ENCODE measurements around the gene THAP4. TPM values are rescaled to one million over a fixed set of nuclear protein-coding genes. Genes with fewer than 3 reads are reported as not detected.

The THAP4 gene
- total RNA-seq, 1 donor from 2014 or later: 54.8 TPM

DNA sequence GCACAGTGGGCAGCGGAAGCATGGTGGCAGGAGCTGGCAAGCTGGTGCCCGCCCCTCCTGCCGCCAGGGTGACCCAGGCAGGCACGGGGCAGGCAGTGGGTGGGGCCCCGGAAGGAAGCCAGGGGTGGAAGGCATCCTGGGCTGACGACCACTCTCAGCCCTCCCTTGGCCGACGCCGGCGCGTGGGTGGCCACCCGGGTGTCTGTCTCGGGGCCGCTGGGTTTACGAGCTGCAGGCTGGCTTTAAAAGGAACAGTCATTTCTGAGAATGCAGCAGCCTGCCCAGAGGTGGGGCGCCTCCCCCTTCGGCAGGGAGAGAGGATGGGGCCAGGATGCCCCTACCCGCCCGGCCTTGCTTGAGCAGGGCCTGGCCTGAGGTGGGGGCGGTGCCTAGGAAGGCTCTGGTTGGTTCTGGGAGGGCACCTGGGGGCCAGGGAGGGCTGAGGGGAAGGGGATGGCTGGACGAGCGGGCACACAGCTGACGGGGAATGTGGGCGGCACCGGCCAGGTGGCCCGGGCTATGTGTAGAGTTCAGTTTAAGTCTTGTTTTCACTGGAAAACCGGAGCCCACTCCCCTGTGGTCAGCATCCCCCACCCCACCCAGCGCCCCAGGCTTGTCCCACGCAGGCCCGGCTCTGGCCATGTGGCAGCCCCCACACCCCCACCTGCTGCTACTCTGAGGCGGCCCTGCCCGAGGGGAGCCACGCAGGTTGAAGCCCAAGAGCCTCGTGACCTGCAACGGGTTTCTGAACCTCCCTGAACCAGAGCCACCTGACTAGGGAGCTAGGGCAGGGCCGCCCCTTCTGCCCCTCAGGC is 72.2 kb downstream of the THAP4 start:
- Histone ChIP-seq H3K4me3 (ENCODE audit: low read depth, low read length) (no peak overlapping the region), H3K27me3 (ENCODE audit: control insufficient read depth, insufficient read depth, low read length) (no peaks in the 10 kb centered on the region), H3K36me3 (ENCODE audit: control insufficient read depth, insufficient read depth, low read length) (peaks cover 26% of the 10 kb centered on the region)
- FAIRE-seq: no peak
- TF ChIP-seq, protein P1, sequence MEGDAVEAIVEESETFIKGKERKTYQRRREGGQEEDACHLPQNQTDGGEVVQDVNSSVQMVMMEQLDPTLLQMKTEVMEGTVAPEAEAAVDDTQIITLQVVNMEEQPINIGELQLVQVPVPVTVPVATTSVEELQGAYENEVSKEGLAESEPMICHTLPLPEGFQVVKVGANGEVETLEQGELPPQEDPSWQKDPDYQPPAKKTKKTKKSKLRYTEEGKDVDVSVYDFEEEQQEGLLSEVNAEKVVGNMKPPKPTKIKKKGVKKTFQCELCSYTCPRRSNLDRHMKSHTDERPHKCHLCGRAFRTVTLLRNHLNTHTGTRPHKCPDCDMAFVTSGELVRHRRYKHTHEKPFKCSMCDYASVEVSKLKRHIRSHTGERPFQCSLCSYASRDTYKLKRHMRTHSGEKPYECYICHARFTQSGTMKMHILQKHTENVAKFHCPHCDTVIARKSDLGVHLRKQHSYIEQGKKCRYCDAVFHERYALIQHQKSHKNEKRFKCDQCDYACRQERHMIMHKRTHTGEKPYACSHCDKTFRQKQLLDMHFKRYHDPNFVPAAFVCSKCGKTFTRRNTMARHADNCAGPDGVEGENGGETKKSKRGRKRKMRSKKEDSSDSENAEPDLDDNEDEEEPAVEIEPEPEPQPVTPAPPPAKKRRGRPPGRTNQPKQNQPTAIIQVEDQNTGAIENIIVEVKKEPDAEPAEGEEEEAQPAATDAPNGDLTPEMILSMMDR (IDR thresholded peaks at IDR 0.05; ENCODE audit: insufficient read depth, low read length, severe bottlenecking): no peak
- DNase-seq (ENCODE audit: low read depth): no peak

DNA sequence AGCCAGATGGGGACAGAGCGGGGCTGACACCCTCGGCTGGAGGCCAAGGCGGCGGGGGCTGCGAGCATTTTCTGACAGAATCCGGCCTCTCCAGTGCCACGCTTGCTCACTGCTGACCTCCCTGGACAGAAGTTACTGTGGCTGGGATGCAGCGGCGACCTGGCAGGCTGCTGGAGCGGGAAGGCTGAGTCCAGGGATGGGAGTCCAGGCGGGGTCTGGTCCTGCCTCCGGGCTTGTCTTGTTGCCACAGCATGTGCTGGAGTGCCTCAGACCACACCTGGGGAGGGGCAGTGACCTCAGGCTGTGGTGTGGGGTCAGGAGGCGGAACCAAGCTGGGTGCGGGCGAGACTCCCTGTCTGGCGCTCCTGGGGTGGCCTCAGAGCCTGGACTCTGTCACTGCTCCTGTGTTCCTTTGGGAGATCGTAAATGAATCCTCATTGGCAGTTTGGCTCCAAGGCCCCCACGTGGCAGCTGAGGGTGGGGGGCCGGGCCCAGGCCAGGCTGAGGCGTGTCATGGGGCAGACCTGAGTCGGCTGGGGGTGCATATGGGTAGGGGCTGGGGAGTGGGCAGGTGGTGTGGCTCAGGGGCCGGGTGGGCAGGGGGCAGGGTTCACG is 72.9 kb downstream of the THAP4 start:
- FAIRE-seq (no peak), DNase-seq (ENCODE audit: low read depth) (no peak)
- Histone ChIP-seq H3K27me3 (ENCODE audit: control insufficient read depth, insufficient read depth, low read length) (no peaks in the 10 kb centered on the region), H3K36me3 (ENCODE audit: control insufficient read depth, insufficient read depth, low read length) (peaks cover 25% of the 10 kb centered on the region), H3K4me3 (ENCODE audit: low read depth, low read length) (no peak overlapping the region)
- TF ChIP-seq, protein P1 (IDR thresholded peaks at IDR 0.05; ENCODE audit: insufficient read depth, low read length, severe bottlenecking): no peak

DNA sequence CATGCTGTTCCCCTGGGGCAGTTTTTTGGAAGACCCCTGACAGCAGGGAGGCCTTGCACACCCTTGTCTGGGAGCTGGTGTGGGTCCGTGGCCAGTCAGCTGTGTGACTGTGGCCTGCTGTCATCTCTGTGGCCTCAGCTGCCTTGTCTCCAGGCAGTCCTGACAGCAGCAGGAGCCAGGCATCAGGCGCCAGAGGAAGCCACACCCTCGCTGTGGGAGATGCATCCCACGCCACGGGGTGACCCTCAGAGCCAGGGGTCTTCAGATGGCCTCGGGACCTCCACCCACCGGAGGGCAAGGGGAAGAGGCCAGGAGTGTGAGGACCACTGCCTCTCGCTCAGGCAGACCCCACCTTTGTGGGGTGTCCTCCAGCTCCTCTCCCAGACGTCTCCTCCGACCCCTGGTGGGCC is 73.4 kb downstream of the THAP4 start:
- H3K27me3 ChIP-seq (ENCODE audit: control insufficient read depth, insufficient read depth, low read length): no peaks in the 10 kb centered on the region
- FAIRE-seq: no peak
- peaks cover 22% of the 10 kb centered on the region for H3K36me3 ChIP-seq (ENCODE audit: control insufficient read depth, insufficient read depth, low read length)
- TF ChIP-seq, protein P1 (IDR thresholded peaks at IDR 0.05; ENCODE audit: insufficient read depth, low read length, severe bottlenecking): no peak
- DNase-seq (ENCODE audit: low read depth): no peak
- H3K4me3 ChIP-seq (ENCODE audit: low read depth, low read length): no peak overlapping the region

DNA sequence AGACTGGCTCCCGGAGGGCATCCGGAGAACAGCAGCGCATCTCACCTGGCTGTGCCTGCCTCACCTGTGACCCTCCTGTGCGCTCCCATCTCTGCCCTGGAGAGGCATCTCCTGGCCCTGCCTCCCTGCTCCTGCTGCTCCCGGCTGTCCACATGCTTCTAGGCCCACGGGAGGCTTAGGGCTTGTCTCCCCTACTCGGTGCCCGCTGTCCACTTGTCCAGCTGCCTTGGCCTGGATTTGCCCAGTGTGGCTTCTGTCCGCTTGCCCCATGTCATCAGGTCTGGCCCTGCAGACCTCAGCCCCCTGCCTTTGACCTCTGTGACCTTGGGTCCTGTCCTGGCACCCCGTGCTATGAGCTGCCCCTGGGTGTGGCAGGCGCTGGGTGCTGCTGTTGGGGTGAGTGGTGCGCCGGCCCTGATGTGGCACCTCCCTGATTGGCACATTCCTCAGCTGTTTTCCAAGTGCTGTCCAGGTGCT is 73.9 kb downstream of the THAP4 start:
- no peaks in the 10 kb centered on the region for H3K27me3 ChIP-seq (ENCODE audit: control insufficient read depth, insufficient read depth, low read length)
- FAIRE-seq: no peak
- TF ChIP-seq, protein P1 (IDR thresholded peaks at IDR 0.05; ENCODE audit: insufficient read depth, low read length, severe bottlenecking): no peak
- DNase-seq (ENCODE audit: low read depth): no peak
- H3K4me3 ChIP-seq (ENCODE audit: low read depth, low read length): no peak overlapping the region
- peaks cover 22% of the 10 kb centered on the region for H3K36me3 ChIP-seq (ENCODE audit: control insufficient read depth, insufficient read depth, low read length)

DNA sequence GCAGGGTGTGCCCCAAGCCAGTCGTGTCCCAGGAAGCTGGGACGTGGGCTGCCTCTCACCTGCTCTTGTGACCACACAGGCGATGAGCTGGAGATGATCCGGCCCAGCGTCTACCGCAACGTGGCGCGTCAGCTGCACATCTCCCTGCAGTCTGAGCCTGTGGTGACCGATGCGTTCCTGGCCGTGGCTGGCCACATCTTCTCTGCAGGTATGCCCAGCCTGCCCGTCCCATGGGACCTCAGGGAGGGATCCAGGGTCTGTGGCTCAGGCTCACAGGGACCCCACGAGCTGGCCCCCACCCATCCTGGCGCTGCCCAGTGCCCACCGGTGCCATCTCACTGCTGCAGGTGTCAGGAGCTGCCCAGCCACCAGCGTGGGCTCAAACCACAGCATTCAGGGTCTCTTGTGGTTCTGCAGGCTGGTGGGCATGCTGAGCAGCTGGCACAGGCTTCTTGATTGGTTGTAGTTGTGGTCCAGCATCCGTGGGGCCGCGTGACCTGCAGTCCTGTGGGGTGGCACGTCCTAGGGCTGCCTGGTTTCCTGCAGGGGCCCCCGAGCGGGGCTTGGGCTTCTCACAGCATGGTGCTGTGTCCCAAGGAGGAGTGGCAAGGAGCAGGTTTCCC is 74.6 kb downstream of the THAP4 start:
- Histone ChIP-seq H3K27me3 (ENCODE audit: control insufficient read depth, insufficient read depth, low read length) (no peaks in the 10 kb centered on the region), H3K4me3 (ENCODE audit: low read depth, low read length) (no peak overlapping the region), H3K36me3 (ENCODE audit: control insufficient read depth, insufficient read depth, low read length) (peaks cover 21% of the 10 kb centered on the region)
- TF ChIP-seq, protein P1 (IDR thresholded peaks at IDR 0.05; ENCODE audit: insufficient read depth, low read length, severe bottlenecking): no peak
- FAIRE-seq: no peak
- no peak for DNase-seq (ENCODE audit: low read depth)
